ENCODE data around the gene CLPTM1L.

The CLPTM1L gene, protein sequence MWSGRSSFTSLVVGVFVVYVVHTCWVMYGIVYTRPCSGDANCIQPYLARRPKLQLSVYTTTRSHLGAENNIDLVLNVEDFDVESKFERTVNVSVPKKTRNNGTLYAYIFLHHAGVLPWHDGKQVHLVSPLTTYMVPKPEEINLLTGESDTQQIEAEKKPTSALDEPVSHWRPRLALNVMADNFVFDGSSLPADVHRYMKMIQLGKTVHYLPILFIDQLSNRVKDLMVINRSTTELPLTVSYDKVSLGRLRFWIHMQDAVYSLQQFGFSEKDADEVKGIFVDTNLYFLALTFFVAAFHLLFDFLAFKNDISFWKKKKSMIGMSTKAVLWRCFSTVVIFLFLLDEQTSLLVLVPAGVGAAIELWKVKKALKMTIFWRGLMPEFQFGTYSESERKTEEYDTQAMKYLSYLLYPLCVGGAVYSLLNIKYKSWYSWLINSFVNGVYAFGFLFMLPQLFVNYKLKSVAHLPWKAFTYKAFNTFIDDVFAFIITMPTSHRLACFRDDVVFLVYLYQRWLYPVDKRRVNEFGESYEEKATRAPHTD

GRCh38 chr5:1344975-1345838 lies at the start of gene CLPTM1L:
Gene CLPTM1L (minus strand): TSS chr5:1345099. CDS start chr5:1344841, 258 bp downstream.
- peak; percentile 86 for DNase-seq (ENCODE audit: low read depth)

DNA sequence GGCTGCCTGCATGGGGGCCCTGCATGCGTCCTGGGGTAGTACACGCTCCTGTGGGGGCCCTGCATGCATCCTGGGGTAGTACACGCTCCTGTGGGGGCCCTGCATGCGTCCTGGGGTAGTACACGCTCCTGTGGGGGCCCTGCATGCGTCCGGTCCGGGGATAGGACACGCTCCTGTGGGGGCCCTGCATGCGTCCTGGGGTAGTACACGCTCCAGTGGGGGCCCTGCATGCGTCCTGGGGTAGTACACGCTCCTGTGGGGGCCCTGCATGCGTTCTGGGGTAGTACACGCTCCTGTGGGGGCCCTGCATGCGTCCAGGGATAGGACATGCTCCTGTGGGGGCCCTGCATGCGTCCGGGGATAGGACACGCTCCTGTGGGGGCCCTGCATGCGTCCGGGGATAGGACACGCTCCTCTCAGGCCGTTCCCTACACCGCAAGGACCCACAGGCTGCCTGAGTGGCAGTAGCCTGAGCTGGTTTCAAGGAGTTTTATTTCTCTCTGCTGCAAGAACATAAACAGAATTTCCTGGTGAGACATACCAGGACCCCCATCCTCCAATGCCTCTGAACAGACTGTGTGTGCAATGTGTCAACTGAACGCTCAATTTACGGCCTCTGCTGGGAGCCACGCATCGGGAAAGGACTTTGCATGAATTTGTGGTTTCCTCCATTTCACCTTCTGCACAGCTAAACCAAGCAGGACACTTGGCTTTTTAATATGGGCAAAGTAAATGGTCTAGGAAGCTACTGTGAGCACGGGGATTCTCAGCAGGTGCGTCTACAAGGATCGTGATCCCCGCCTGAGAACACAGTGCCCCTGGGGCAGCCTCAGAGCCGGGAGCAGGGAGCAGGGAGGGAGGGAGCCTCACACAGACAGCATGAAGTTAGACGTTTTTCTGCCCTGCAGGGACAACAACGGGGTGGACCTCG lies 48.9 kb upstream of the CLPTM1L start:
- DNase-seq (ENCODE audit: low read depth): no peak

DNA sequence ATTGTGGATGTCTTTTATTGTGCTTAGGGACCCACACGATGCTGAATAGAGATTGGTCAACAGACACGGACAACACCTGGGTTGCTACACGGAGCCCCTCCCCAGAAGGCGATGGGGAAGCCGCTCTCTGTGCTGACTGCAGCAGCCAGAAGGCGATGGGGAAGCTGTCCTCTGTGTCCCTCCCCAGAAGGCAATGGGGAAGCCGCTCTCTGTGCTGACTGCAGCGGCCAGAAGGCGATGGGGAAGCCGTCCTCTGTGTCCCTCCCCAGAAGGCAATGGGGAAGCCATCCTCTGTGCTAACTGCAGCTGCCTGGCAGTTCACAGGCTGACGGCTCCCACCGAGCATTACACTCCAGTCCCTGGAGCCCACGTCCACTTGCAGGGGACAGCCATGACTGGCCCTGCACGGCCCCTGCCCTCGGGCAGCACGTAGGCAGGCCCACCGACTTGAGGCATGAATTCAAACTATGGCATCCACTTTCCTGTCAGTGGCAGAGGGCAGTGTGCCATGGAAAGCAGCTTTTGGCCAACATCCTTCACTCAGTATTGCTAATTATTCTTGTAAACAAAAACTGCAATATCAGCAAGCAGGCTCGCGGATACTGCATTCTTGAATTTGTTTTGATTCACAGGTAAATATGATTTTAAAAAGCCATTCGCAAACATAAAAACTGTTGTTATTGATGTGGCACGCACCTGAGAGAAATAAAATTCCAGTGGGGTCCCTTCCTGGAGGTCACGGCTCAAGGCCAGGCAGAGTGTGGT lies 48.1 kb upstream of the CLPTM1L start:
- no peak for DNase-seq (ENCODE audit: low read depth)

DNA sequence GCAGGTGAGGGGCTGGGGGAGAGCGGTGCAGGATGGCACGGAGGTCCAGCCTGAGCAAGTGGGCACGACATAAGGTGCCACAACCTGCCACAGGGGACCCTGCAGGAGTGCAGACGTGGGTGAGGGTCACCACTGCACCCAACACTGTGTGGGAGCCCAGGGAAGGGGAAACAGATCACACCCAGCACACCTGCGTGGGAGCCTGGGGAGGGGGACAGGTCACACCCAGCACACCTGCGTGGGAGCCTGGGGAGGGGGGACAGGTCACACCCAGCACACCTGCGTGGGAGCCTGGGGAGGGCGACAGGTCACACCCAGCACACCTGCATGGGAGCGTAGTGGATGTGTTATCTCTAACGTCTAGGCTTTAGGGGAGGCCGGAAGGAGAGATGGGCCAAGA lies 47.4 kb upstream of the CLPTM1L start:
- DNase-seq (ENCODE audit: low read depth): no peak

DNA sequence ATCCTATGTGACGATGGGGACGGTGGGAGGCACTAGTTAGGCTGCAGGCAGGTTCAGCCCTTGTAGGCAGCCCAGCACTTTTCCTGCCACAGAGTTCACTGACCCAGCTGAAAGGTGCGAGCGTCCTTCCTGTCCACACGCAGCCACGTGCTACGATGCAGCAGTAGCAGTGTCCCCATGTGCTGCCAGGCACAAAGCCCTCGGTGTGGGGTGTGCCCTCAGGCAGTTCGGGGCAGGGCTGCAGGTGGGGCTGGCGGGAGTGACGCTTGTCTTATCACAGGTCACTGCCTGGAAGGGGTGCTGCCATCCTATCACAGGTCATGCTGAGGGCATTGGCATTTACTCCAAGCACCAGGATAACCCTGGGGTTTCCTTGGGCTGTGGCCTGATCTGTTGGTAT lies 46.8 kb upstream of the CLPTM1L start:
- DNase-seq (ENCODE audit: low read depth): no peak

DNA sequence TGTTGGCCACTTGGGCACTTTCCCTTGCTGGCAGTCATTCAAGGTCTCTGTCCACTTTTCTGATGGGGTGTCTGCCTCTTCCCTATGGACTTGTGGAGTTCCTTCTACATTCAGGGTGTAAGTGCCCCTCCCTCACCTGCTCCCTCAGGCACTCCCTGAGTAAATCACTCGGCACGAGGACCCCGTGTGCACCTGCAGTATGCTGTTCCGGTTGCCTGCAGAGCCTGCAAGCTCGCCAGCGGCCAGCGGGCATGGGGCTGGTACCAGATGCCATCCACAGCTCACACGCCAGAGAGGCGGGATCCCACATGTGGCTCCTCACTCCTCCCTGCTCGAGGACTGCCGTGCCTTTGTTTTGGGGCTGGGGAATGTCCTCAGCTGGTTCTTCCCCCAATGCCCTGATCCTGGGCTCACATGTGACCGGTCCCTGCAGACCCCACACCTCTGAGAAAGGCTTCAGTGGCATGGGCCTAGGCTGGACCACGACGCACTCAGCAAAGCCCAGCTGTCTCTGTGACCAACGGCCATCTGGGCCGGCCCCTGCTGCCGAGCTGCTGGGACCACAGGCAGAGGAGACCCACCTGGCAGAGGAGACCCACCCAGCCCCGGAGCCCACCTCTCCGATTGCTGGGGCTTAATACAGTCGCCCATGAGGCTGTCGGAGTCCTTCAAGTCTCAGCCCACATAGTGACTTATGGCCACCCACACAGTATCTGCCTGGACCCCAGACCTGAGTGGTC lies 46.1 kb upstream of the CLPTM1L start:
- DNase-seq (ENCODE audit: low read depth): no peak

- no peak for DNase-seq (ENCODE audit: low read depth)
Measured at GRCh38 chr5:1390333-1390732, 45.4 kb upstream of the CLPTM1L start.

DNA sequence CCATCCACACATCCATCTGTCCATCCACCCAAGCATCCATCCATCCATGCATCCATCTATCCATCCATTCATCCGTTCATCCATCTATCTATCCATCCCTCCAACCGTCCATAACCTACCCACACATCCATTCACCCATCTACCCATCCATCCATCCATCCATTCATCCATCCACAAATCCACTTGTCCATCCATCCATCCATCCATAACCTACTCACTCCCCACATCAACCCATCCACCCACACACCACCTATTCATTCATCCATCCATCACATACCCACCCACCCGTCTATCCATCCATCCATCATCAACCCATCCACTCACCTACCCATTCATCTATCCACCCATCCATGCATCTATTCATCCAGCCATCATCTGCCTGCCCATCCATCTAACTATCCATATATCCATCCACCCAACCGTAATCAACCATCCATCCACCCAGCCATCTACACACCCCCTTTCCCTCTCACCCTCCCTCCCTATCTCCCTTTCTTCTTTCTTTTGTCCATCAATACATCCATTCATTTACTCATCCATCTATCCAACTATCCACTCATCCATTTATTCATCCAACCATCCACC lies 43.6 kb upstream of the CLPTM1L start:
- no peak for DNase-seq (ENCODE audit: low read depth)

- no peak for DNase-seq (ENCODE audit: low read depth)
Measured at GRCh38 chr5:1387876-1388275, 43.0 kb upstream of the CLPTM1L start.

DNA sequence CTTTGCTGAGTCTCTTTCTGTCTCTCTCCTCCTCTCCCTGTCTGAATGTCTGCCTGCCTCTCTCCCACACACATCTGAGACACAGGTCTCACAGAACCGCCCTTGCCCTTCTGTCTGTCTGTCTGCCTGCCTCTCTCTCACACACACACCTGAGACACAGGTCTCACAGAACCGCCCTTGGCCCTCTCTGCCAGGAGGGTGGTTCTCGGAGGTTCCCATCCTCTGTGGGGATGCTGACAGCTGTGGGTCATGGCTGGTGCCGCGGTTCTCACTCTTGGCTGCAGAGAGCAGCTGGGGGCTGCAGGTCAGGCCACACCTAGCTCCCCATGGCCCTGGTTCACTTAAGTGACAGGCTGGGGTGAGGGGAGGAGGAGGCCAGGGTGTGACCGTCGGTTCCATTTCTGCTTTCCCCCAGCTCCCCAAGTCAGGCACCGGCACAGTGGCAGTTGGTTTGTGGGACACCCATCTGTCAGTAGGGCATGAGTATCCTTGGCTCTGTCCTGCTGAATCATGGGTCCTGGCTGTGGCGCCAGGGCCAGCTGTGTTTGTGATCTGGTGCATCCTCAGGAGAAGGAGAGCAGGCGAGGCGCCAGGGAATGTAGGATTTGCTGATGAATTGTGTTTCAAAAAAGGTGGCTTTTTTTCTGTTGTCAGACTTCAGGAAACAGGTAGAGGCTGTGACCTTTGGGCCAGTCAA lies 42.3 kb upstream of the CLPTM1L start:
- DNase-seq (ENCODE audit: low read depth): no peak

GRCh38 chr5:1386274-1386717 lies 41.4 kb upstream of the CLPTM1L start:
- DNase-seq (ENCODE audit: low read depth): peak; percentile 38

DNA sequence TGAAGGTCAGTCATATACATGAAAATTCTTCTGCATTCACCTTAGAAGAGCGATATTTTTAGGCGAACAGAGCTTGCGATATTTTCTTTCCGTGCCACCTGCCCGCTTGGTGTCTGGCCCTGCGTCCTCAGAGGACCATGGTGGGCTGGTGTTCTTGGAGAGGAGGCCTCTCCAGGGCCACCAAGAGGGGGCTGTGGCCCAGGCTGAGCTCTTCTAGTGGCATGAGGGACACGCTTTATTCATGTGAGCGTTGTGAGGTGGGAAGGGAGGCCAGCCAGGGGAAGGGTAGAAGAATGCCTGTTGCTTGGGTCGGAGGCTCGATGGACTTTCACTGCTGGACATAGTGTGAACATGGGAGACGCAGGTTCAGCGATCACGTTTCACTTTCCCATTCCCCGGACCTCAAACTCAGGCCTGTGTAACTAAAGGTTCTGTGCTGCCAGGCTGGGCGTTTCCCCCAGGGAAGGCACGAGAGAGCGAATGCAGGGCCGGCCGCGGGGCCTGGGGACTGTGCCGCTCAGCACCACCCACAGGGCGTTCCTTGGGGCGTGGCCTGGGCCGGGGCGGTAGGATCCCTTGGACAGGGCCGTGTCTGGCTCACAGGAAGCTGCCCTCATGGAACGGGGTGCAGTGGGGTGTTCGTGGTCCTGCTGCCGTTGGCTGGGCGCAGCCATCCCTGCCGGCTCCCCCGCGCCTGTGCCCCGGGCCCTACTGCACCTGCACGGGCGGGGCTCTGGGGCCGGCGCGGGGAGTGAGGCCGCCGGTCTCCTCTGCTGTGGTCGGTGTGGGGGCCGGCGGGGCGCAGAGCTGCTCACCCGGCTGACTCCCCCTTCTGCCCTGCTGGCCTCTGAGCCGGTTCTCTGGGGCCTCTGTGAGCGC lies 40.7 kb upstream of the CLPTM1L start:
- peak; percentile 65 for DNase-seq (ENCODE audit: low read depth)

GRCh38 chr5:1384521-1384920 lies 39.6 kb upstream of the CLPTM1L start:
- DNase-seq (ENCODE audit: low read depth): no peak

DNA sequence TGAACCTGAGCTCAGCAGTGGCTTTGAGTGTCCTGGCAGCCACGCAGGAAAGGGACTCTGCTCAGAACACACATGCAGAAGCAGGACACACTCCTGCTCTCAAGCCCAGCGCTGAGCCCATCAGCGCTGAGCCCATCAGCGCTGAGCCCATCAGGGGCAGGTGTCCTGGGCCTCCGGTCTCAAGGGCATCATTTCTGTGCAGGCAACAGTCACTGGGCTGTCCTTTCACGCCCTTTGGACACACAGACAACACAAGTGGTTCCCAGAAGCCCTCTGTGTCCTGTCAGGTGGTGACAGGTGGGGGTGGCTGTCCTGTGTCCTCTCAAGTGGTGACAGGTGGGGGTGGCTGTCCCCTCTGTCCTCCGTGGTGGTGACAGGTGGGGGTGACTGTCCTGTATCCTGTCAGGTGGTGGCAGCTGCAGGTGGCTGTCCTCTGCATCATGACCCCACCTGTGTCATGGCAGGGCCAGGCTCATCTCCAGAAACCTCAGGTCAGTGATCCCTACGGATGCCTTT lies 39.0 kb upstream of the CLPTM1L start:
- no peak for DNase-seq (ENCODE audit: low read depth)

GRCh38 chr5:1383344-1383743 lies 38.4 kb upstream of the CLPTM1L start:
- no peak for DNase-seq (ENCODE audit: low read depth)

- DNase-seq (ENCODE audit: low read depth): no peak
Measured at GRCh38 chr5:1382248-1382700, 37.4 kb upstream of the CLPTM1L start.

- DNase-seq (ENCODE audit: low read depth): no peak
Measured at GRCh38 chr5:1381370-1382247, 36.7 kb upstream of the CLPTM1L start.

Data from EH (cell line).